Measurements from ENCODE around the gene RFWD3.

- TF ChIP-seq CTCF (conservative IDR thresholded peaks at IDR 0.05 in 1 of 2, IDR thresholded peaks at IDR 0.05 in 1 of 2; ENCODE audit: low read depth in 1 of 2, low read length in 2 of 2) (no peak), EZH2 (IDR thresholded peaks at IDR 0.05; ENCODE audit: low read length, missing control alignments) (no peak)
Measured at GRCh38 chr16:74680681-74681080, 14.0 kb upstream of the RFWD3 start.
